Activated T-cell treated with anti-CD3 and anti-CD28 coated beads for 1 hour (primary cell): ENCODE measurements around the gene SNX14.

ENCODE experiments used
- DNase-seq: peaks from one replicate; pipeline ENCODE4 v3.0.0-alpha.2; 2020; ENCODE audit warnings: low read depth

SNX14 gene

DNA sequence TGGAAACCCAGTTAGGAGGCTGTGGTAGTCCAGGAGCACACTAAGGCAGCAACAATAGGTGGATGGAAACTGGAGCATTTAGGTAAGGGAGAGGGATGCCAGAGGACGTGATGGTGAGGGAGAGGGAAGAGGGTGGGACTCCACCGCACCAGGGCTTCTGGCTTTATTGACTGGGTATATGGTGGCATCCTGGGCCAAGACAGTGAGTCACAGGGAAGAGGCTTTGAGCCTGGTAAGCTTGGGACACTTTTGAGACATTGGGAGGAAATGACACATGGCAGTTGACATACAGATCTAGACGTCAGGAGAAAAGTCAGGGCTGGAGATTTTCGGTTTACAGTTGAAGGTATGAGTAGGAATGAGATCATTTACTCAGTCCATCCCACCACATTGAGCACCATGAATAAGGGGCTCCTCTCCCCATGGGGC, 128.9 kb downstream of the SNX14 start:
- DNase-seq, result no peak

DNA sequence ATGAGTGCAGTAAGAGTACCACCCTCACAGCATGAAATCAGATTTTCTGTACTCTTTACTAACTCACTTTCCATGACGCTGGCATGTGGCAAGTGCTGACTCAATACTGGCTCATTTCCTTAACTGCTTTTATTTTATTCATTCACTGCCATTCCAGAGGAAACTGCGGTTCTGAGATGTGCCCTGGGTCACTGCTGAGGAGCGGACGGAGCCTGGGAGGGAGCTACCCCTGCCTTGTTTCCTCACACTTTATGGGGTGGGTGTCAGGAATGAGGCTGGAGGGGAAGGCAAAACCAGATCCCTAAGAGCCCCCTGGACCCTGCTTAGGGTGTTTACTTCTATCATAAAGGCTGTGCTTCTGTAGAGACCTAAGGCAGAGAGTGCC, 129.4 kb downstream of the SNX14 start:
- no peak for DNase-seq

DNA sequence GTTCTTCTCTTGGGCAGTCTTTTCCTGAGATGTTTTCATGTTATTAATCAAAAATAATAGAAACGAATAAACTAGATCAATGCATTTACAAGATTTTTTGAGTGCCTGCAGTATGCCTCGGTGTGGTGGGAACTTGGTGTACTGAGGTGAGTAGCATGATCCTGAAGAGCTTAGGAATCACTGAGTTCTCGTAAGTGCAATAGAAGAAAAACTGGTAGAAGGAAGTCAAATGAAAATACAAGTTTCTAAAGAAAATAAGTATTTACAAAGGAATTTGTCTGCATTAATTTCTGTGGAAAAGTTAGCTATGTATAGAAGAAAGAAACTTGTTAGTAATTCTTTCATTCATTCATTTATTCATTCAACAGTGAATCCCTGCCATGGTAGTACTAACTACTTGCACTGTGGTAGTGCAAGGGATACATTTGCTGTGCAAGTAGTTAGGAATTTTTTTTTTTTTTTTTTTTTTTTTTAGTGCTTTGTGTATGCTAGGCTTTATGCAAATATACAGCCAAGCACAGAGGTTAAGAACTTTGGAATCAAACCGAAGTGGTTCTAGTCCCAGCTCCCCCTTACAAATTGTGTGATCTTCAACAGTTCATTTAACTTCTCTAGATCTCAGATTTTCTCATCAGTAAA, 129.9 kb downstream of the SNX14 start:
- DNase-seq, result no peak

DNA sequence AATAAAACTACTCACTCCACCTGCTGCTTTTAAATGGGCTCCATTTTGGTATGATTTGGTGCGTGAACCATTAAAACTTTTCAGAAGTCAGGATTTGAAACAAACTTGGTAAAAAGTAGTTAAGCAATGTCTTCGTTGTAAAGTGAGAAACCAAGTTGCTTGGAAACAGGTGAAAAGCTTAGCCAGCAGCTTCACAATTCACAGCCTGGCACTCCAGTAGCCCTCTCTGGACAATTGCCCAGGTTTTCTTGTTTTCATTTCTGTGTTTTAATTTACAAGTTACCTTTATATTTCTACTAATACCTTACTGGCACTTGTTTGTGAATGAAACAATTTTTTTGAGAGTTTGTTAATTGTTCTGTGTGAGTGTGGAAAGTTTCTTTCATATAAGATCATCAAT, 131.0 kb downstream of the SNX14 start:
- no peak for DNase-seq

DNA sequence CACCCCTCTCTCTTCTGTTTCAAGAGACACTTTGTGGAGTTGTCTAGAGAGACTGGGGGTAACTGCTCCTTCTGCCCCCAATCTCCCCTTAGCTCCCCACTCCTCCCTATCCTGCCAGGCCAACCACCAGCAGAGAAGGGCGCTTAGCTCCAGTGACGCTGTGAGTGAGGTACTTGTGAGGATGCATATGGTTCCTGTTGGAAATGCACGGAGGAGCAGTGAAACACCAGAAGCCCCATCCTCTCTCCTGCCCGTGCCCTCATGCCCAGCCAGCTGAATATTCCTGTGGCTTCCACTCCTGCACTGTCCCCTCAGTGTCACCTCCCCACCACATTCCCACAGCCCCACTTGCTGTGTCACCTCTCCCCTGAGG, 131.9 kb downstream of the SNX14 start:
- DNase-seq, result no peak

DNA sequence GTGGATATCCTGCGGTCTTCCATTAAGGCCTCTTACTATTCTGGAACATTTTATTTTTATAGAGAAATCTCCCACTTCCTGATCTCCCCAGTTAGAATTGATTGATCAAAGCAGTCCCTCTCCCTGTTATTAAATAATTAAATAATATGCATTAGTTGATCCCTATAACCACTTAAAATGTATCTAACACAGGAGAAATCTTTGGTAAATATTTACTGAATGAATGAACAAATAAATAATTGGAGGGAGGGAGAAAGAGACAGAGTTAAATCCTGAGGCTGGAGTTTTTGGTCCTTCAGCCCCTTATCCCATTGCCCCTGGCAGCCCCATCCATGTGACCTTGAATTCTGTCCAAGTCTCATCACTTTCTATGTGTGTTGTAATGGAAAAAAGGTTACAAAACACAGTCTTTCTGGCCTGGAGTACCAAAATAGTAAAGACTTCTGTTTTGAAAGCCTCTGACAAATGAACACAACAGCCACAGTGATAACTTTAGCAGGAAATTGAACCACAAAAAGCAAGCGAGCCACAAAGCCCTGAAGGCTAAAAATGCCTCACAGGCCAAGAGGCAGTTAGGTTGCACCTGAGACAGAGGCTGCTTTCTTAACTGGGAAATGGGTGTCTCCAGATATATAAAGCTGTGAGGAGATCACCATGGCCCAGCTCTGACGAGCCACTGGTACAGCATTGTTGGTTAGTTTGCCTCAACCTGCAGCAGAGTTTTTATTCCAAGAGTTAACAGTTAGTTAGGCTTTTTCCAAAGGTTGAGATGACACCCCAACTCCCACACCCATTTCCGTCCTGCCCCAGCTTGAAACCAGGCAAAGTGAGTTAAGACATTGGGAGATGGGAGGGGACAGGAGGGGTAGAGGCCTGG, 132.5 kb downstream of the SNX14 start:
- no peak for DNase-seq

DNA sequence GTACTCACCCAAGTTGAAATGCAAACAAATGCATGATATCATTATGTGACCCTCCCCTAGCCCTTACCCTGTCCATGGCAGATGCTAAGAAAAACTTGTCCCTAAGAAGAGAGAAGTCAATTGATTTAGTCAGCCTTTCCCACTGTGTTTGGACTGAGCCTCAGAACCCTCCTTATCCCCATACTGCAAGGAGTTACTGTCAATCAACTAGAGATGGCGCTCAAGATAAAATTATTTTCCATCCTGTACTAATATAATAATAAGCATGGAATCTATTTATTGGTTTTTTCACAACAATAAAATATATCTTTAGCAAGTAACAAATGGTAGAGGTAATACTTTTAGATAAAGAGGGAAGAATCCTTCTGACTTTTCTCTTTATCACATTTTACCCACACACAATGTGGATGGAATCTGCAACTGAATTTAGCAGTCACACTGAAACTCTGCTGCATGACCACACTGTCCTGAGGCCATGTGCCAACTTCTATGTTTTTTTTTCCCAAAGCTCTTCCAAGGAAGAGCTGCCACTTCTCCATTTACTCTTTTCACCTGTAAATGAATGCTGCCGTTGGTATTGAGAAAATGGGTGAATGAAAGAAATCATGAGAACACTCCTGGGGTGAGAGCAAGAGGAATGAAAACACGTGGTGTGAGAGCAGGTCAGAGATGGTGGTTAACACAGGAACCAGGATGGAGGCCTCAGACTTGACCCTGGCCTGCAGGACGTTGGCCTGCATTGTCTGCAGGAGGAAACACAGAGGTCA, 133.3 kb downstream of the SNX14 start:
- DNase-seq, result no peak

DNA sequence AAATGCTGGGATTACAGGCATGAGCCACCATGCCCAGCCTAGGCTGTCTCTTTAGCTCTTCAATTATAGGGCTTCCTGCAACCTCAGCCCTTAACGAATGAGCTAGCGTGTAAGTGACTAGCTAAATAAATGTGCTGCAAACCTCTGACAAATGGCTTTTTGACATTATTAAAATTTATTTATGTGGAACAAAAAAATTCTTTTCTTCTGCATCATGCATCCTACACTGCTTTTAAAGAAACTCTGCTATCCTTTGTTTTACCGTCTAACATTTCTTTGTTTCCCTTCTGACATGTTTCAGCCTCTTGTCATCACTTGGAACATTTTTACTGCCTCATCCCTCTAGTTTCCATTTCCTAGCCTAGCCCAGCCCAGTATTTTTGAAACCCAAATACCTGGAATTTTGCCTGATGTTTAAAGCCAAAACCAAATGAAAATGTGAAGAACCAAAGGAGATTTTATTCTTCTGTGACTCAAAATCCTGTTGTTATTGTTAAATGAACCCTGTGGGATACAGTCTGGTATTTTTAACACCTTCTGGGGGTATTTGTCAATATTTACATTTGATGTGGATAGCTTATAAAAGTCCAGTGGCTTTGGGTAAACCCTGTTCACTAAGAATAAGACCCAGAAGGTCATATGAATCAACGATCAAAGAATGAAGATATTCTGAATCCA, 134.3 kb downstream of the SNX14 start:
- DNase-seq, result no peak

DNA sequence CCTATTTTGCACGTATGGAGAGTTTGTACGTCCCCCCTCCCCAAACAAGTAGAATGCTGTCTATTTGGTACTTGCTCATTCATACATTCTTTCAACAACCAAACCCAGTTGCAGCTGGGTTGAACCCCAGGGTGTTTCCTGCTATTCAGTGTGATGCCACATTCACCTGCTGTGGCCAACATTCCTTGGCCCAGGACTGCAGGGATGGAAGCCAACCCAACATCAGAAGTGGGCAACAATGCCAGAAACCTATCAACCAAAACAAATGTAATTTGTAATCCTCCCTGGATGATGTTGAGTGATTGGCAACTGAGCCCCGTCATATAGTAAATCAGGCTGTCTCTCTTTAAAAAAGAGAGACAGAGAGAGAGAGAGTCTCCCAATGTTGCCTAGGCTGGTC, 134.9 kb downstream of the SNX14 start:
- no peak for DNase-seq

DNA sequence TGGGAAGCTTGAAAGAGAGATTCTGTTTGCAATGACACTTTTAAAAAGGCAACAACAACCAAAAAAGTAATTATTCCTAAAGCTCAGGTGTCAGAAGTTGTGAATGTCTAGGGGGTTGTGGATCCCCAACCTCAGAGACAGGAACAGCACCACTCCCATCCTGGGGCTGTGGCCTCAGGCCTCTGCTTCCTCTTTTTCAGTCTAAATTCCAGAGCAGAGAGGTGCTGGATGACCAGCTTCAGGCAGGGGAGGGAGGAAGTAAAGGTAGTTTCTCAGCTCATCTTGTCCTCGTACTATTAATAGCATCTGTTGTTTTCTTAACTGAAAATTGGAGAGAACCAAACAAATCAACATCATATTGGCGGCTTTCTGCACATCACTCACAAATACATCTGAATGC, 135.5 kb downstream of the SNX14 start:
- DNase-seq, result no peak

DNA sequence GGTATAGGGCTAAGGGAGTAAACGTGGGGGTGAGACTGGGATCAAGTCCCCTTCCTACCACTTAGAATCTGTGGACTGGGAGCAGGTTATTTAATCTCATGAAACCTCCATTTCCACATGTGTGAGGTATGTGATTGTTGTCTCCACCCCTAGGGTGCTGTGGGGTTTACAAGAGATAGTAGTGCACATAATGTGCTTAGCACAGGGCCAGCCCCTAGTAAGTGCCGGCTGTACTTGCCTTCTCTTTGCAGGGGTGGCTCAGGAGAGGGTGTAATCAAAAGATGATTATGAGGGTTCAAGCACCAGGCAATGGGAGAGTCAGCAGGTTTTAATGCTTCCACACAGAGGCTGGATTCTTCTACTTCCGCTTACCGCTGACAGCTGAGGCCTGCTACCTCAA, 136.9 kb downstream of the SNX14 start:
- DNase-seq, result no peak
